IPS-20b (cell line): ENCODE results near the gene KRT85.
"Not testable (repeated sequence)": the region's sequence is repeated elsewhere in the genome, so short reads cannot be mapped to it uniquely, and the experiment has no call there.

ENCODE experiments used
- H3K27ac ChIP-seq: one replicate; pipeline ENCODE4 v1.5.1; 2013; ENCODE audit warnings: low read length
- H3K27me3 ChIP-seq: 2 replicates; pipeline ENCODE4 v1.6.1; 2013; ENCODE audit warnings: mild to moderate bottlenecking, low read length, inconsistent platforms; ENCODE audit not compliant: insufficient read depth
- H3K36me3 ChIP-seq: 2 replicates; pipeline ENCODE4 v1.6.1; 2013; ENCODE audit warnings: low read depth, mild to moderate bottlenecking, inconsistent platforms, low read length, moderate library complexity; ENCODE audit not compliant: insufficient read depth
- H3K4me1 ChIP-seq: 2 replicates; pipeline ENCODE4 v1.6.1; 2013; ENCODE audit warnings: mild to moderate bottlenecking, control low read depth, inconsistent platforms, low read length, moderate library complexity; ENCODE audit not compliant: insufficient read depth
- H3K4me3 ChIP-seq: 2 replicates; pipeline ENCODE4 v1.5.1; 2013; ENCODE audit warnings: mild to moderate bottlenecking, low read length, inconsistent platforms
- H3K9ac ChIP-seq: 2 replicates; pipeline ENCODE4 v1.6.1; 2013; ENCODE audit warnings: low read depth, mild to moderate bottlenecking, inconsistent platforms, low read length, moderate library complexity
- H3K9me3 ChIP-seq: 2 replicates; pipeline ENCODE4 v1.6.1; 2013; ENCODE audit warnings: mild to moderate bottlenecking, low read depth, low read length, inconsistent platforms; ENCODE audit not compliant: insufficient read depth

The KRT85 gene

GRCh38 chr12:52318241-52318990 is 48.9 kb downstream of the KRT85 start:
- no peak overlapping the region for H3K9ac ChIP-seq
- H3K36me3 ChIP-seq = no peaks in the 10 kb centered on the region
- H3K4me3 ChIP-seq = no peak overlapping the region
- no peaks in the 10 kb centered on the region for H3K4me1 ChIP-seq
- no peak overlapping the region for H3K27ac ChIP-seq
- no peaks in the 10 kb centered on the region; the same call in 1 of the 2 replicates for H3K27me3 ChIP-seq
- H3K9me3 ChIP-seq = no peaks in the 10 kb centered on the region

- Histone ChIP-seq H3K27ac (no peak overlapping the region), H3K9ac (no peak overlapping the region), H3K36me3 (no peaks in the 10 kb centered on the region), H3K27me3 (peaks cover 4% of the 10 kb centered on the region; the same call in 1 of the 2 replicates), H3K9me3 (no peaks in the 10 kb centered on the region), H3K4me1 (no peaks in the 10 kb centered on the region), H3K4me3 (no peak overlapping the region)
These were observed 49.7 kb downstream of the KRT85 start for GRCh38 chr12:52317468-52318052.

GRCh38 chr12:52316701-52317100 is 50.6 kb downstream of the KRT85 start:
- H3K9me3 ChIP-seq = no peaks in the 10 kb centered on the region

DNA sequence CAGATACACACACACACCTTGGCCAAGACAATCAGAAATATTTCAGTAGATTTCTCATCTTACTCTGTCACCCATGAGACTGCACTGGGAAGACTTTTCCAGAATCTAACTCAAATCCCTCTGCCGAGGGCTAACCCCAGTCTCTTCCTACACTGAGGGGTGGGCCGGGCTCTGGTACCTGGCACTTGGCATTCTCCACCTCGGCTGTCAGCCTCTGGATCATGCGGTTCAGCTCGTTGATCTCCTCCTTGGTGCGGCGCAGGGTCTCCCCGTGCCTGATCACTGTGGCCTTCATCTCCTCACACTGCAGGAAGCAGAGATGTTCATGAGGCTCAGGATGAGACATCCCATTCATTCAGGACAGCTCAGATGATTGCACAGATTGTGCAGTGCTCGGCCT is 51.0 kb downstream of the KRT85 start:
- Histone ChIP-seq H3K4me1 (no peaks in the 10 kb centered on the region), H3K9ac (no peak overlapping the region), H3K27ac (no peak overlapping the region), H3K9me3 (no peaks in the 10 kb centered on the region), H3K36me3 (no peaks in the 10 kb centered on the region), H3K27me3 (peaks cover 16% of the 10 kb centered on the region; the same call in 1 of the 2 replicates), H3K4me3 (no peak overlapping the region)

More at GRCh38 chr12:52316701-52317100, 50.6 kb downstream of the KRT85 start:
- Histone ChIP-seq H3K4me1 (no peaks in the 10 kb centered on the region), H3K36me3 (no peaks in the 10 kb centered on the region), H3K9ac (no peak overlapping the region), H3K27me3 (peaks cover 12% of the 10 kb centered on the region; the same call in 1 of the 2 replicates), H3K4me3 (no peak overlapping the region), H3K27ac (no peak overlapping the region)

GRCh38 chr12:52315721-52316120 is 51.6 kb downstream of the KRT85 start:
- not testable (repeated sequence) for H3K36me3 ChIP-seq, H3K9me3 ChIP-seq, H3K4me3 ChIP-seq, H3K4me1 ChIP-seq, H3K27ac ChIP-seq, H3K9ac ChIP-seq
- peaks cover 22% of the 10 kb centered on the region for H3K27me3 ChIP-seq

GRCh38 chr12:52314511-52314910 is 52.8 kb downstream of the KRT85 start:
- H3K27me3 ChIP-seq = peaks cover 34% of the 10 kb centered on the region

DNA sequence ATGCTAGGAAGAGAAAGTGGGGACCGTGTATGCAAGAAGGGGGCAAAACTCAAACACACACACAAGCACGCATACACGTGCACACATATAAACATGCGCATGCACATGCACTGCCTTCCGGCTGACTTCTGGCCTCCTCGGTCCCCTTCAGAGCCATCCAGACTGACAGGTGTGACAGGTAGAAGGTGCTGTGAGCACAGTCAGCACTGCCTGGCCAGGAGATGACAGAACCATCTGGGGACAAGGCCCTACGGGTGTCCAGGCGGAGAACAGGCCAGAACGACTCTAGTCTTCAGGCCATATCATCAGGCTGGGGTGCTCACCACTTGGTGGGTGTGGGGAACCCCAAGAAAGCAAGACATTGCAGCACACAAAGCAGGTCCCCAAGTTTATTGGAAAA is 53.4 kb downstream of the KRT85 start:
- Histone ChIP-seq H3K27me3 (peaks cover 40% of the 10 kb centered on the region), H3K4me3 (no peak overlapping the region), H3K9ac (no peak overlapping the region), H3K4me1 (no peaks in the 10 kb centered on the region), H3K36me3 (no peaks in the 10 kb centered on the region), H3K9me3 (no peaks in the 10 kb centered on the region), H3K27ac (no peak overlapping the region)

More at GRCh38 chr12:52314511-52314910, 52.8 kb downstream of the KRT85 start:
- Histone ChIP-seq H3K36me3 (no peaks in the 10 kb centered on the region), H3K4me1 (no peaks in the 10 kb centered on the region), H3K9me3 (no peaks in the 10 kb centered on the region), H3K27ac (no peak overlapping the region), H3K4me3 (no peak overlapping the region), H3K9ac (no peak overlapping the region)

- peaks cover 45% of the 10 kb centered on the region for H3K27me3 ChIP-seq
- no peak overlapping the region for H3K4me3 ChIP-seq
- H3K4me1 ChIP-seq = no peaks in the 10 kb centered on the region
- H3K36me3 ChIP-seq = no peaks in the 10 kb centered on the region
- no peak overlapping the region for H3K9ac ChIP-seq
- no peaks in the 10 kb centered on the region for H3K9me3 ChIP-seq
- H3K27ac ChIP-seq = no peak overlapping the region
These were observed 53.8 kb downstream of the KRT85 start for GRCh38 chr12:52313461-52313860.

DNA sequence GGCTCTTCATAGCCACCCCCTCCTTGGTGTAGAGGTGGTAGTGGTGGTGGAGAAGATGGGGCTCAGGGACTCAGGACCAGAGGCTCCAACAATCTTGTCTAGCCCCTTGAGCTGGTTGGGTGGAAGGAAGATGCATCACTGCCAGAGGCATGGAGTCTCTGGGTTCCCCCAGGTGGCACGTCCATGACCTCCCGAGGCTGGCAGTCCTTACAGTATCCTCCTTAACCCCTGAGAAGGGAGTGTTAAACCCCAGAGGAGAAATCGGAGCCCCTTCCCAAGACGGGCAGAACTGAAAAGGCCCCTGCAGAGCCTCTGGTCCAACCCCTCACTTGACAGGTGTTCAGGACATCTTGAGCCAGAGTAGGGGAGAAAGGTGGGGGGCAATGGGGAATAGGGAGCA is 55.2 kb downstream of the KRT85 start:
- H3K27me3 ChIP-seq = peaks cover 58% of the 10 kb centered on the region
- H3K4me3 ChIP-seq = no peak overlapping the region
- no peaks in the 10 kb centered on the region for H3K9me3 ChIP-seq
- H3K4me1 ChIP-seq = no peaks in the 10 kb centered on the region
- no peaks in the 10 kb centered on the region for H3K36me3 ChIP-seq
- H3K9ac ChIP-seq = no peak overlapping the region
- no peak overlapping the region for H3K27ac ChIP-seq

DNA sequence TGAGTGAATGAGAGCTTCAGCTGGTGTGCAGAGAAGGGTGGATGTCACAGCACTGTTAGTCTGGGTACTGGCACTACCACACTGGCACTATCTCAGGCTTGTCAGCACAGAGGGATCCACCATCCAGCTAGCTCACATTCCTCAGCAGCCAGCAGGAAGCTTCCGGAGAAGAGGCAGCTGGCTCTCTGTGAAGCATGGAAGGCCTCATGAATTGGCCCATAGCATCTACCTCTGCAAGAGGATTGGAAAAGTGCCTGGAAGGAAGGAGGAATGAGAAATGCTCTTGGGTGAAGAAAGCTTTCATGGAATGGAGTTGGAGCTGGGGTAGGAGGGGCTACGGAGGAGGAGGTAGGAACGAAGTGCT is 56.0 kb downstream of the KRT85 start:
- H3K36me3 ChIP-seq = no peaks in the 10 kb centered on the region
- H3K9me3 ChIP-seq = no peaks in the 10 kb centered on the region
- H3K9ac ChIP-seq = no peak overlapping the region
- no peaks in the 10 kb centered on the region for H3K4me1 ChIP-seq
- no peak overlapping the region for H3K4me3 ChIP-seq
- H3K27ac ChIP-seq = no peak overlapping the region
- peaks cover 67% of the 10 kb centered on the region for H3K27me3 ChIP-seq

DNA sequence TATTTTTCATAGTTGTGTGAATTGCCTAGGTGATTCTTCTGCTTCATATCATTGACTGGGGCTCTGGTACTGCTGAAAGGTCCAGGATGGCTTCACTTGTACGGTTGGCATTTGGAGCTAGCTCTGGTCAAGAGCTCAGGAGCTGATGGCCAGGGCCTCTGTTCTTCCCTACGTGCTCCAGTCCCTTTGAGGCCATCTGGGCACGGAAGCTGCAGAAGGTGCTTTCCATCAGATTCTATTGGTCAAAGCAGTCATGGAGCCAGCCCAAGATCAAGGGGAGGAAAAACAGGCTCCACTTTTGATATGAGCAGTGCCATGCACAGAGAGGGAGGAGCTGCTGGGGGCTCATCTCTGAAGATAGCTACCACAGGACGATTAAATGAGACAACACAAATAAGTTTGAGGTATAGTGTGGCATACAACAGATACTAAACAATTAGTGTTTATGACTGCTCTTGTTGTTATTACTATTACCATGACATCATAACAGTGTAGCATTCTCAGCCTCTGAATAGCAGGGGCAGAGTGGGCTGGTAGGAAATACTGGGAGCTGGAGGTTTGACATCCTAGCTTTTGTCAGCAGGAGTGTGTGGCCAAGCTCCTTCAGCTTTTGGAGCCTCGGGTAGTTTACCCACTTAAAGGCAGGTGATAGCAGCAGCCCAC is 56.5 kb downstream of the KRT85 start:
- Histone ChIP-seq H3K9me3 (no peaks in the 10 kb centered on the region), H3K27ac (no peak overlapping the region), H3K36me3 (no peaks in the 10 kb centered on the region), H3K9ac (no peak overlapping the region), H3K27me3 (peaks cover 68% of the 10 kb centered on the region), H3K4me3 (no peak overlapping the region), H3K4me1 (no peaks in the 10 kb centered on the region)
